SK-N-MC (cell line): ENCODE results near the gene FOXD2.

ENCODE experiments used
- EZH2 ChIP-seq: fragments of 200-600 bp; sonication (generic); IDR thresholded peaks from one replicate; pipeline ENCODE4 v1.6.1; 2017; ENCODE audit warnings: antibody characterized with exemption
- FOXP2 ChIP-seq: optimal IDR thresholded peaks from 2 replicates; pipeline ENCODE3; 2011; ENCODE audit warnings: mild to moderate bottlenecking, moderate library complexity; ENCODE audit not compliant: insufficient read depth; ENCODE audit errors: extremely low read length, control extremely low read depth
- POLR2AphosphoS5 ChIP-seq: IDR thresholded peaks from 2 replicates; pipeline ENCODE4 v1.6.1; 2012; ENCODE audit warnings: mild to moderate bottlenecking, low read depth, low read length, borderline replicate concordance

DNA sequence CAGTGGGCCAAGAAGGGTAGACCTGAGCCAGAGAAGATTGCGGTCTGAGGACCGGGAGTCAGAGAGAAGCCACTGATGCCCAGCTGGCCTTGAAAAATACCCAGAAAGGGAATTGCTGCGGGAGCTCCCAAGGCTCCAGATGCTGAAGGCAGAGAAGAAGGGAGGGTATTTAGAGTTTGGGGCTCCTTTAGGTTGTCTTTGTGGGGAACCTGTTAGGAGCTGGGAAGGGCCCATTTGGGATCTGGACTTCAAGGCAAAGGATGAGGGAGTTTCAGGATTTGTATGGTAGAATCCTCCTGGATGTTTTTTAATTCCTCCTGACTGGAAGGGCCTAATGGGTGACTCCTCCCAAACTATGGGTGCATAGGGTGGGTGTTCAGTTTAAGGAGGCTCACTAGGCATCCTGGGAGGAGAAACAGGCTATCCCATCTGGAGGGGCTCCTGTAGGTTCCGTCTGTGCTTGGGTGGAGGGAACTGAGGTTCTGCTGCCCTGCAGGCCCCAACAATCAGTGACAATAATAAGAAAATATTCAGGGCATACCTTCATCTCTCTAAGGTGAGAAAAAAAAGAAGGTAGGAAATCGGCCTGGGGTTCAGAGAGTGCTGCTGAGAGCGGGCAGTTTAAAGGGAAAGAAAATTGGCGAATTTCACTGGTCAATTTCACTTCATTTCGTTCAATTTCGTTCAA, 5.1 kb downstream of the FOXD2 start:
- TF ChIP-seq EZH2 (no peak), POLR2AphosphoS5 (no peak), FOXP2 (no peak)
